PC-9 (cell line): ENCODE results near the gene TAF11. TPM values are rescaled to one million over a fixed set of nuclear protein-coding genes. Genes with fewer than 3 reads are reported as not detected.

Source experiments
- BruUV-seq: library from RNA; stranded (reverse); fragments of 400-500 nt; replicated peaks from 2 replicates; lab custom pipeline; 2021; lab: Mats Ljungman, UMichigan
- CTCF ChIA-PET: fragments of 300-600 bp; sonication (Branson Sonifier 250); formaldehyde crosslinking; loops from one replicate; lab custom pipeline; 2022; ENCODE audit warnings: antibody characterized with exemption; lab: Charles Lee
- POLR2A ChIA-PET: fragments of 300-600 bp; sonication (Branson Sonifier 250); formaldehyde crosslinking; loops from one replicate; lab custom pipeline; 2022; ENCODE audit warnings: antibody characterized with exemption; ENCODE audit not compliant: unreplicated experiment; lab: Charles Lee
- DNase-seq, 2 experiments: peaks; one replicate each; pipeline versions ENCODE4 v3.0.0 to v3.0.0-alpha.2; 2015 to 2022; ENCODE audit warnings: mixed read lengths in 1 of 2
- H2AFZ ChIP-seq: fragments of 200-600 bp; sonication (generic); 2 replicates; pipeline ENCODE4 v1.8.1; 2017; ENCODE audit warnings: antibody characterized with exemption
- H3F3A ChIP-seq: fragments of 200-600 bp; sonication (generic); 2 replicates; pipeline ENCODE4 v1.8.1; 2017; ENCODE audit warnings: antibody characterized with exemption, mild to moderate bottlenecking, low read depth; ENCODE audit not compliant: insufficient read depth
- H3K27ac ChIP-seq: fragments of 200-600 bp; sonication (generic); 2 replicates; pipeline ENCODE4 v1.6.1; 2016; ENCODE audit warnings: mixed run types
- H3K27me3 ChIP-seq: fragments of 200-600 bp; sonication (generic); 2 replicates; pipeline ENCODE4 v1.6.1; 2016; ENCODE audit warnings: low read depth, mixed run types; ENCODE audit not compliant: insufficient read depth
- H3K36me3 ChIP-seq: fragments of 200-600 bp; sonication (generic); 2 replicates; pipeline ENCODE4 v1.6.1; 2016; ENCODE audit warnings: low read depth, mixed run types
- H3K4me1 ChIP-seq: fragments of 200-600 bp; sonication (generic); replicated peaks from 2 replicates; pipeline ENCODE4 v1.6.1; 2016; ENCODE audit warnings: mixed run types; ENCODE audit not compliant: insufficient read depth
- H3K4me2 ChIP-seq: fragments of 200-600 bp; sonication (generic); 2 replicates; pipeline ENCODE4 v1.6.1; 2017; ENCODE audit warnings: mixed run types
- H3K4me3 ChIP-seq: fragments of 200-600 bp; sonication (generic); 2 replicates; pipeline ENCODE4 v1.6.1; 2016; ENCODE audit warnings: mixed run types
- H3K79me2 ChIP-seq: fragments of 200-600 bp; sonication (generic); 2 replicates; pipeline ENCODE4 v1.6.1; 2017; ENCODE audit warnings: low read depth, mixed run types
- H3K9me2 ChIP-seq: fragments of 200-600 bp; sonication (generic); 2 replicates; pipeline ENCODE4 v1.8.1; 2017; ENCODE audit warnings: mild to moderate bottlenecking; ENCODE audit not compliant: insufficient read depth
- H3K9me3 ChIP-seq: fragments of 200-600 bp; sonication (generic); 2 replicates; pipeline ENCODE4 v1.8.1; 2016; ENCODE audit warnings: low read depth; ENCODE audit not compliant: insufficient read depth
- H4K20me1 ChIP-seq: fragments of 200-600 bp; sonication (generic); 2 replicates; pipeline ENCODE4 v1.8.1; 2017; ENCODE audit not compliant: insufficient read depth
- CTCF ChIP-seq: fragments of 200-600 bp; sonication (generic); conservative IDR thresholded peaks from 2 replicates; pipeline ENCODE4 v1.6.1; 2017; ENCODE audit warnings: mixed run types, antibody characterized with exemption, mild to moderate bottlenecking, moderate library complexity
- EZH2 ChIP-seq: fragments of 200-600 bp; sonication (generic); IDR thresholded peaks from 2 replicates; pipeline ENCODE4 v1.8.0; 2017; ENCODE audit warnings: antibody characterized with exemption, low read depth
- intact Hi-C: fragments of 100-400 bp; cut with micrococcal nuclease; formaldehyde crosslinking; loops from one replicate; pipeline ENCODE4 v1.10.0; 2022; ENCODE audit not compliant: unreplicated experiment
- total RNA-seq: library from RNA; stranded (reverse); gene quantifications from 2 replicates; pipeline ENCODE4 v1.2.3, GENCODE V29; 2021

The TAF11 gene
- total RNA-seq, 1 experiment from 2014 or later, result 27.2 TPM

GRCh38 chr6:34872332-34872731, 15.5 kb downstream of the TAF11 start:
- H3K4me2 ChIP-seq, result no peak overlapping the region
- no peak overlapping the region for H3K4me3 ChIP-seq
- H3K27me3 ChIP-seq, result no peaks in the 10 kb centered on the region
- TF ChIP-seq CTCF, result no peak
- no peak for TF ChIP-seq EZH2
- H3K36me3 ChIP-seq, result peaks cover 26% of the 10 kb centered on the region
- BruUV-seq, result no TSS peak
- H3F3A ChIP-seq, result 0 out of 2 replicates have a peak, but pooled peaks cover 12% of the 10 kb centered on the region
- ChIA-PET CTCF (no interaction called here), POLR2A (no interaction called here)
- intact Hi-C loops, result loop anchor here (10.0 kb wide), 1 partner anchor 272 kb away; the partner anchor contains the start of gene TCP11
- H3K27ac ChIP-seq, result no peak overlapping the region
- no peak for DNase-seq
- no peak overlapping the region for H2AFZ ChIP-seq
- H4K20me1 ChIP-seq, result no peaks in the 10 kb centered on the region; the same call in 1 of the 2 replicates
- no peaks in the 10 kb centered on the region for H3K9me3 ChIP-seq
- no peaks in the 10 kb centered on the region for H3K9me2 ChIP-seq
- no peaks in the 10 kb centered on the region for H3K4me1 ChIP-seq
- H3K79me2 ChIP-seq, result no peaks in the 10 kb centered on the region

GRCh38 chr6:34871853-34872252, 16.0 kb downstream of the TAF11 start:
- peaks cover 22% of the 10 kb centered on the region for H3K36me3 ChIP-seq
- no peaks in the 10 kb centered on the region for H3K79me2 ChIP-seq
- H2AFZ ChIP-seq, result no peak overlapping the region
- no TSS peak for BruUV-seq
- intact Hi-C loops, result loop anchor here (10.0 kb wide), 1 partner anchor 273 kb away; the partner anchor contains the start of gene TCP11
- H3K4me3 ChIP-seq, result no peak overlapping the region
- CTCF ChIA-PET, result no interaction called here
- no peak for TF ChIP-seq CTCF
- no peak for TF ChIP-seq EZH2
- no peaks in the 10 kb centered on the region for H3K9me2 ChIP-seq
- no peaks in the 10 kb centered on the region; the same call in 1 of the 2 replicates for H4K20me1 ChIP-seq
- no peaks in the 10 kb centered on the region for H3K27me3 ChIP-seq
- H3K27ac ChIP-seq, result no peak overlapping the region
- no peaks in the 10 kb centered on the region for H3K4me1 ChIP-seq
- no peaks in the 10 kb centered on the region for H3K9me3 ChIP-seq
- POLR2A ChIA-PET, result no interaction called here
- no peak for DNase-seq
- no peak overlapping the region for H3K4me2 ChIP-seq
- 0 out of 2 replicates have a peak, but pooled peaks cover 7% of the 10 kb centered on the region for H3F3A ChIP-seq

- ChIA-PET POLR2A (no interaction called here), CTCF (no interaction called here)
- H3F3A ChIP-seq, result peaks cover 5% of the 10 kb centered on the region
- no peak overlapping the region for H3K4me2 ChIP-seq
- no peaks in the 10 kb centered on the region; the same call in 1 of the 2 replicates for H4K20me1 ChIP-seq
- intact Hi-C loops, result no loop called here
- no peak overlapping the region for H3K27ac ChIP-seq
- H3K36me3 ChIP-seq, result peaks cover 24% of the 10 kb centered on the region
- TF ChIP-seq EZH2, result no peak
- TF ChIP-seq CTCF, result no peak
- no peaks in the 10 kb centered on the region for H3K4me1 ChIP-seq
- no TSS peak for BruUV-seq
- H3K9me3 ChIP-seq, result no peaks in the 10 kb centered on the region
- H2AFZ ChIP-seq, result no peak overlapping the region
- H3K4me3 ChIP-seq, result no peak overlapping the region
- no peaks in the 10 kb centered on the region for H3K27me3 ChIP-seq
- no peak for DNase-seq
- H3K79me2 ChIP-seq, result no peaks in the 10 kb centered on the region
- H3K9me2 ChIP-seq, result no peaks in the 10 kb centered on the region
Observed at GRCh38 chr6:34867484-34867883, 20.4 kb downstream of the TAF11 start.
